ENCODE results near the gene CRABP1.

GRCh38 chr15:78360958-78361718 is 21.0 kb downstream of the CRABP1 start:
- TF ChIP-seq CTCF (IDR thresholded peaks at IDR 0.05) (no peak), KDM1A (IDR thresholded peaks at IDR 0.05; ENCODE audit: low read depth) (no peak), POLR2A (IDR thresholded peaks at IDR 0.05; ENCODE audit: low read length) (no peak), ESRRA (IDR thresholded peaks at IDR 0.05; ENCODE audit: borderline replicate concordance, low read length) (no peak)
